HEK293 (cell line): ENCODE results near the gene TASP1.

Source experiments
- CTCF ChIP-seq: fragments of 450-650 bp; formaldehyde crosslinking; IDR thresholded peaks from 2 replicates; pipeline ENCODE4 v1.5.1; 2016; ENCODE audit warnings: missing biosample characterization, missing genetic modification characterization
- GLI2 ChIP-seq: fragments of 450-650 bp; formaldehyde crosslinking; IDR thresholded peaks from 2 replicates; pipeline ENCODE4; 2017; ENCODE audit warnings: missing biosample characterization, missing genetic modification characterization, low read depth, borderline replicate concordance
- REST ChIP-seq: fragments of 450-650 bp; formaldehyde crosslinking; IDR thresholded peaks from 2 replicates; pipeline ENCODE4 v1.5.1; 2016; ENCODE audit warnings: missing biosample characterization, missing genetic modification characterization
- TCF7L2 ChIP-seq: IDR thresholded peaks from 2 replicates; pipeline ENCODE4 v1.6.1; 2011; ENCODE audit warnings: low read depth, mild to moderate bottlenecking, inconsistent platforms, low read length, moderate library complexity, borderline replicate concordance
- YY1 ChIP-seq: fragments of 450-650 bp; formaldehyde crosslinking; IDR thresholded peaks from 2 replicates; pipeline ENCODE4 v1.5.1; 2018; ENCODE audit warnings: missing biosample characterization, missing genetic modification characterization
- ZFP69B ChIP-seq: fragments of 450-650 bp; formaldehyde crosslinking; IDR thresholded peaks from 2 replicates; pipeline ENCODE4 v1.5.1; 2016; ENCODE audit warnings: missing biosample characterization, missing genetic modification characterization
- ZNF792 ChIP-seq: fragments of 450-650 bp; formaldehyde crosslinking; IDR thresholded peaks from 2 replicates; pipeline ENCODE4 v1.5.1; 2016; ENCODE audit warnings: missing biosample characterization, missing genetic modification characterization

- TF ChIP-seq CTCF (tag by site-specific recombination) (no peak), REST (no peak), TCF7L2 (no peak), GLI2 (tag by site-specific recombination) (no peak), ZNF792 (tag by site-specific recombination) (no peak), YY1 (no peak), ZFP69B (tag by site-specific recombination) (no peak)
Observed at GRCh38 chr20:13396022-13396421, 242.7 kb downstream of the TASP1 start.
